OCI-M1 (cell line): ENCODE data around the gene HLA-DPB1.

Experiments used
- DNase-seq: peaks from one replicate; lab custom pipeline; 2025; lab: John Stamatoyannopoulos, UW

The HLA-DPB1 gene

GRCh38 chr6:33136310-33136900 lies 60.6 kb downstream of the HLA-DPB1 start:
- DNase-seq: no peak
